Effector memory CD4-positive, alpha-beta T cell (primary cell): ENCODE measurements around the gene DEDD2.
A peak's percentile ranks its signal among the peaks of the same experiment; 100 is the strongest.
"Not testable (repeated sequence)": the region's sequence is repeated elsewhere in the genome, so short reads cannot be mapped to it uniquely, and the experiment has no call there.

Experiments
- DNase-seq, 3 donors: peaks; one replicate each; pipeline ENCODE4 v3.0.0-alpha.2; 2020
- H3K27ac ChIP-seq: 2 replicates; pipeline ENCODE4 v1.7.0; 2013; ENCODE audit warnings: mild to moderate bottlenecking, low read length, moderate library complexity; ENCODE audit not compliant: insufficient read depth, poor library complexity, severe bottlenecking
- H3K27me3 ChIP-seq: replicated peaks from 2 replicates; pipeline ENCODE4 v1.7.0; 2013; ENCODE audit warnings: mild to moderate bottlenecking, low read length; ENCODE audit not compliant: insufficient read depth, control insufficient read depth, poor library complexity, severe bottlenecking
- H3K36me3 ChIP-seq: 2 replicates; pipeline ENCODE4 v1.7.0; 2013; ENCODE audit warnings: mild to moderate bottlenecking, low read length, moderate library complexity; ENCODE audit not compliant: control insufficient read depth, insufficient read depth
- H3K4me1 ChIP-seq: 2 replicates; pipeline ENCODE4 v1.7.0; 2013; ENCODE audit warnings: low read length, mild to moderate bottlenecking; ENCODE audit not compliant: control insufficient read depth, insufficient read depth, poor library complexity, severe bottlenecking
- H3K4me3 ChIP-seq: 2 replicates; pipeline ENCODE4 v1.7.0; 2013; ENCODE audit warnings: low read length, low read depth, mild to moderate bottlenecking; ENCODE audit not compliant: insufficient read depth, poor library complexity, severe bottlenecking
- H3K9me3 ChIP-seq: 2 replicates; pipeline ENCODE4 v1.7.0; 2013; ENCODE audit warnings: mild to moderate bottlenecking, low read length, moderate library complexity; ENCODE audit not compliant: control insufficient read depth
- total RNA-seq, 3 donors: gene quantifications; one replicate each; lab custom pipeline; 2026; lab: John Stamatoyannopoulos, UW

DEDD2 gene
- 103 to 128 (median 117) reads per million in 3 donors for total RNA-seq

GRCh38 chr19:42217520-42218437, at the start of gene DEDD2:
Gene DEDD2 (minus strand): TSS chr19:42217677. CDS start chr19:42217007, 670 bp downstream.
- H3K36me3 ChIP-seq, result peaks cover 22% of the 10 kb centered on the region
- H3K4me3 ChIP-seq, result peak within 1 kb of the TSS; percentile 90
- H3K27me3 ChIP-seq, result no peaks in the 10 kb centered on the region
- DNase-seq, result peak; percentile 99 to 100 (median 100)
- H3K27ac ChIP-seq, result peak within 1 kb of the TSS; percentile 96
- no peaks in the 10 kb centered on the region for H3K9me3 ChIP-seq
- peaks cover 62% of the 10 kb centered on the region for H3K4me1 ChIP-seq

GRCh38 chr19:42266928-42267603, 49.6 kb upstream of the DEDD2 start:
- Histone ChIP-seq H3K4me1 (peaks cover 26% of the 10 kb centered on the region), H3K27ac (peak overlapping the region; percentile 99)
- not testable (repeated sequence) for H3K4me3 ChIP-seq, H3K36me3 ChIP-seq, H3K27me3 ChIP-seq, H3K9me3 ChIP-seq, DNase-seq

GRCh38 chr19:42266105-42266504, 48.6 kb upstream of the DEDD2 start:
- H3K4me1 ChIP-seq, result peaks cover 22% of the 10 kb centered on the region
- H3K27ac ChIP-seq, H3K27me3 ChIP-seq, H3K9me3 ChIP-seq, H3K4me3 ChIP-seq, H3K36me3 ChIP-seq, DNase-seq: not testable (repeated sequence)

GRCh38 chr19:42261763-42262162, 44.3 kb upstream of the DEDD2 start:
- H3K9me3 ChIP-seq, result no peaks in the 10 kb centered on the region
- H3K36me3 ChIP-seq, result no peaks in the 10 kb centered on the region
- H3K4me3 ChIP-seq, result no peak overlapping the region
- no peaks in the 10 kb centered on the region for H3K4me1 ChIP-seq
- no peak for DNase-seq
- H3K27me3 ChIP-seq, result no peaks in the 10 kb centered on the region
- no peak overlapping the region for H3K27ac ChIP-seq

- H3K36me3 ChIP-seq, DNase-seq, H3K4me3 ChIP-seq, H3K27me3 ChIP-seq, H3K9me3 ChIP-seq, H3K27ac ChIP-seq: not testable (repeated sequence)
- peaks cover 14% of the 10 kb centered on the region for H3K4me1 ChIP-seq
Measured at GRCh38 chr19:42257842-42258241, 40.4 kb upstream of the DEDD2 start.

GRCh38 chr19:42255766-42256745, 38.6 kb upstream of the DEDD2 start:
- H3K4me3 ChIP-seq, result peak overlapping the region; percentile 98
- no peak for DNase-seq

GRCh38 chr19:42254850-42255765, 37.6 kb upstream of the DEDD2 start, which contains the start of gene ERF:
Gene ERF (minus strand): TSS chr19:42255128. CDS start chr19:42254999, 129 bp downstream.
- peaks cover 31% of the 10 kb centered on the region for H3K4me1 ChIP-seq
- peak within 1 kb of the TSS; percentile 98 for H3K4me3 ChIP-seq
- no peaks in the 10 kb centered on the region for H3K27me3 ChIP-seq
- DNase-seq, result peak; percentile 88 to 91 (median 88)
- peak within 1 kb of the TSS; percentile 96 for H3K27ac ChIP-seq
- peaks cover 2% of the 10 kb centered on the region for H3K36me3 ChIP-seq
- no peaks in the 10 kb centered on the region for H3K9me3 ChIP-seq

More at GRCh38 chr19:42255766-42256745, 38.6 kb upstream of the DEDD2 start:
- Histone ChIP-seq H3K36me3 (no peaks in the 10 kb centered on the region), H3K9me3 (no peaks in the 10 kb centered on the region), H3K27ac (peak overlapping the region; percentile 96), H3K4me1 (peaks cover 25% of the 10 kb centered on the region), H3K27me3 (no peaks in the 10 kb centered on the region)

GRCh38 chr19:42254089-42254849, 36.8 kb upstream of the DEDD2 start:
- peak overlapping the region; percentile 98 for H3K4me3 ChIP-seq
- peak; percentile 51 to 68 (median 68) for DNase-seq

More at GRCh38 chr19:42254089-42254849, 36.8 kb upstream of the DEDD2 start:
- no peaks in the 10 kb centered on the region for H3K9me3 ChIP-seq
- peaks cover 10% of the 10 kb centered on the region for H3K36me3 ChIP-seq
- peak overlapping the region; percentile 96 for H3K27ac ChIP-seq
- no peaks in the 10 kb centered on the region for H3K27me3 ChIP-seq
- H3K4me1 ChIP-seq, result peaks cover 31% of the 10 kb centered on the region
